BE2C (cell line): Measurements from ENCODE around the gene HEPACAM.

Experiments used
- DNase-seq: peaks from one replicate; pipeline ENCODE4 v3.0.0-alpha.2; 2020
- H3K27me3 ChIP-seq: fragments of 250-450 bp; sonication (Bioruptor Pico); 2 replicates; pipeline ENCODE4 v1.5.1; 2020; ENCODE audit warnings: mild to moderate bottlenecking
- H3K36me3 ChIP-seq: fragments of 250-450 bp; sonication (Bioruptor Pico); 2 replicates; pipeline ENCODE4 v1.5.1; 2020; ENCODE audit warnings: mild to moderate bottlenecking
- H3K4me1 ChIP-seq: fragments of 250-450 bp; sonication (Bioruptor Pico); 2 replicates; pipeline ENCODE4 v1.5.1; 2020
- H3K4me3 ChIP-seq: 2 replicates; pipeline ENCODE4 v1.5.1; 2011; ENCODE audit warnings: low read depth, low read length
- H3K9me3 ChIP-seq: fragments of 250-450 bp; sonication (Bioruptor Pico); 2 replicates; pipeline ENCODE4 v1.5.1; 2020
- TF ChIP-seq, protein P1 (sequence below): IDR thresholded peaks from 2 replicates; pipeline ENCODE4 v1.5.1; 2012; ENCODE audit warnings: mild to moderate bottlenecking, low read depth, low read length

HEPACAM gene

DNA sequence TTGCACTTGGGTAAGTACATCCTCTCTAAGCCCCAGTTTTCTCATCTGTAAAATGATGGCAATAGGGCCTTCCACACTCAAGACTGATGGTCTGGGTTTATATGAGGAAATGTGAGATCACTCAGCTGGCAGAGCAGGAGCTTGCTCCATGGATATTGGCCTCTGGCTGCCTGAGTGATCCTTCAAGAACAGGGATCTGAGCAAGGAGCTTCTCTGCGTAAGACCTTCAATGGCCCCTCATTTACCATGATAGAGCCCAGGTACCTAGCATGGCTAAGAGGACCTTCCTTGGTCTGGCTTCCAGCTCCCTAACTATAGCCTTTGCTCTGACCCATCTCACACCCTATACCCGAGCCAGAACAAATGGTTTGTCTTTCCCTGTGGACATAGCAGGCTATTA lies 43.7 kb downstream of the HEPACAM start:
- no peaks in the 10 kb centered on the region for H3K36me3 ChIP-seq
- TF ChIP-seq, protein P1, sequence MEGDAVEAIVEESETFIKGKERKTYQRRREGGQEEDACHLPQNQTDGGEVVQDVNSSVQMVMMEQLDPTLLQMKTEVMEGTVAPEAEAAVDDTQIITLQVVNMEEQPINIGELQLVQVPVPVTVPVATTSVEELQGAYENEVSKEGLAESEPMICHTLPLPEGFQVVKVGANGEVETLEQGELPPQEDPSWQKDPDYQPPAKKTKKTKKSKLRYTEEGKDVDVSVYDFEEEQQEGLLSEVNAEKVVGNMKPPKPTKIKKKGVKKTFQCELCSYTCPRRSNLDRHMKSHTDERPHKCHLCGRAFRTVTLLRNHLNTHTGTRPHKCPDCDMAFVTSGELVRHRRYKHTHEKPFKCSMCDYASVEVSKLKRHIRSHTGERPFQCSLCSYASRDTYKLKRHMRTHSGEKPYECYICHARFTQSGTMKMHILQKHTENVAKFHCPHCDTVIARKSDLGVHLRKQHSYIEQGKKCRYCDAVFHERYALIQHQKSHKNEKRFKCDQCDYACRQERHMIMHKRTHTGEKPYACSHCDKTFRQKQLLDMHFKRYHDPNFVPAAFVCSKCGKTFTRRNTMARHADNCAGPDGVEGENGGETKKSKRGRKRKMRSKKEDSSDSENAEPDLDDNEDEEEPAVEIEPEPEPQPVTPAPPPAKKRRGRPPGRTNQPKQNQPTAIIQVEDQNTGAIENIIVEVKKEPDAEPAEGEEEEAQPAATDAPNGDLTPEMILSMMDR, result no peak
- H3K4me3 ChIP-seq, result no peak overlapping the region
- H3K9me3 ChIP-seq, result no peaks in the 10 kb centered on the region
- no peak for DNase-seq
- peaks cover 11% of the 10 kb centered on the region for H3K4me1 ChIP-seq
- no peaks in the 10 kb centered on the region for H3K27me3 ChIP-seq

DNA sequence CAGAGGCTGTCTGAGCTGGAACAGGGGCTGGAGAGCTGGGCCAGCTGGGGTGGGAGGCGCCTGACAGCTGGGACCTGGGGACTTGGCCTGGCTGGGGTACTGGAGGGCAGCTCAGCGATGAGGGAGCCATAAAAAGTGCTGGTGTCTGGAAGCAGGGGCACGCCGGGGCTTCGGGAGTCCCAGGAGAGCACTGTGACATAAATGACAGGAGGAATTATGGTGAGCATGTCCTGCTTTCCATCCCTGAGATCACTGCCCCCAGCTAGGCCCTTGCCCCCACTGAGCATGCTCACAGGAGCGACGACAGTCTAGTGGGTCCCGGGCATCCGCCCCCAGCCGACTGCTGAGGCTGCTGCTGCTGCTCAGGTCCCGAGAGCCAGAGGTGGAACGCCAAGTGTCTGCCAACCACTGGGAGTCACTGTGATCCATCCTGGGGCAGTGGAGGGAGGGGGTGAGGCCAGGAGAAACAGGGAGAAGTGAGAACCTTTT lies 44.4 kb downstream of the HEPACAM start:
- TF ChIP-seq, protein P1, result peak; percentile 40
- H3K4me3 ChIP-seq, result peak overlapping the region; percentile 26; the same call in 1 of the 2 replicates
- H3K4me1 ChIP-seq, result peaks cover 11% of the 10 kb centered on the region
- peak; percentile 80 for DNase-seq
- no peaks in the 10 kb centered on the region for H3K9me3 ChIP-seq
- no peaks in the 10 kb centered on the region for H3K36me3 ChIP-seq
- H3K27me3 ChIP-seq, result no peaks in the 10 kb centered on the region

DNA sequence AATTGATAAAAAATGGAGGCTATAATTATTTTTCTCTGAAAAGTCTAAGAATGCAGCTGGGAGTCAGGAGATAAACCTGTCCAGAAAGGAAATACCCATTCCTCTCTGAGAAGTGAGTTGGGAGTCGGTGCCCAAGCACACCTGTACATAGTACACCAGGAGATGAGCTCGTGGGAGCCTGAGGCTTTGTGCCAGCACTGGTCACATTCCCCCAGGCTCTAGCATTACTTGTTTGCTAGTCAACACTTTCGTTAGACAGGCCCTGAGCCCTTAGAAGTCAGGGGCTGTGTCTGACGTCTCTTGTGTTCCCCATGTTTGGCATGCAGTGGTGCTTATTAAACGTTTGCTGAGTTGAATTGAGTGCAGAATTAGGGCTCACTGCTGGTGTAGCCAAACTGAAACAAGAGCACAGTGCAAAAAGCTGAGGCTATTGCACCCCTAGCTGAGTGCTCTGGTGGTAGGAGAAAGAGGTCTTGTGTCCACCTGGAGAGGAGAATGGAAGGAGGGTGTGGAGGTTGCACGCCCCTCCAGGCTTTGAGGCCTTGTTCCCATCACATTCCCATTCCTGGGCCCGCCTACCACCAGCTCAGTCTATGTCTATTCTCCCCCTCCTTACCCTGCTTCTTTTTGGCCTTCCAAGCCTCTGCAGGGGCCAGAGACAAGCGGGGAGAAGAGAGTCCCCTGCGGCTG lies 45.0 kb downstream of the HEPACAM start:
- Histone ChIP-seq H3K9me3 (no peaks in the 10 kb centered on the region), H3K4me1 (peaks cover 11% of the 10 kb centered on the region), H3K27me3 (no peaks in the 10 kb centered on the region), H3K4me3 (peak overlapping the region; percentile 26; the same call in 1 of the 2 replicates), H3K36me3 (no peaks in the 10 kb centered on the region)
- TF ChIP-seq, protein P1, result no peak
- no peak for DNase-seq

DNA sequence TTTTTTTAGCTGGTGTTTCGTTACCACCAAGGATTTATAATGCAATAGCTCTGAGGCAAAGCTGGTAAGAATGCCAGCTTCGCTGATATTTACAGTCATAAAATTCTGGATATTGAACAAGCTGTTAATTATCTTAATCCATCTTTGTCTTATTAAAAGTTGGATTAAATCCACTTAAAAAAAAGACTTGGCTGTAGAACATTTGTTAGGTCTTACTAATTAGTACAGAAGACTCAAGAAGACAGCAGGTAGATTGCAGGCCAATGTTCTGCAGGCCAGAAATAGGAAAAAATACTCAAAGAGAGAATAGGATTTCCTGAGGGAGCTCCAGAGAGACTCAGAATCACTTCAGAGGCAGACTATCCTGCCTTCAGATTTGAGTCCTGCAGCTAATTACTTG lies 45.7 kb downstream of the HEPACAM start:
- no peak for DNase-seq
- Histone ChIP-seq H3K36me3 (no peaks in the 10 kb centered on the region), H3K4me3 (no peak overlapping the region), H3K9me3 (no peaks in the 10 kb centered on the region), H3K27me3 (no peaks in the 10 kb centered on the region), H3K4me1 (peaks cover 11% of the 10 kb centered on the region)
- TF ChIP-seq, protein P1, result no peak

DNA sequence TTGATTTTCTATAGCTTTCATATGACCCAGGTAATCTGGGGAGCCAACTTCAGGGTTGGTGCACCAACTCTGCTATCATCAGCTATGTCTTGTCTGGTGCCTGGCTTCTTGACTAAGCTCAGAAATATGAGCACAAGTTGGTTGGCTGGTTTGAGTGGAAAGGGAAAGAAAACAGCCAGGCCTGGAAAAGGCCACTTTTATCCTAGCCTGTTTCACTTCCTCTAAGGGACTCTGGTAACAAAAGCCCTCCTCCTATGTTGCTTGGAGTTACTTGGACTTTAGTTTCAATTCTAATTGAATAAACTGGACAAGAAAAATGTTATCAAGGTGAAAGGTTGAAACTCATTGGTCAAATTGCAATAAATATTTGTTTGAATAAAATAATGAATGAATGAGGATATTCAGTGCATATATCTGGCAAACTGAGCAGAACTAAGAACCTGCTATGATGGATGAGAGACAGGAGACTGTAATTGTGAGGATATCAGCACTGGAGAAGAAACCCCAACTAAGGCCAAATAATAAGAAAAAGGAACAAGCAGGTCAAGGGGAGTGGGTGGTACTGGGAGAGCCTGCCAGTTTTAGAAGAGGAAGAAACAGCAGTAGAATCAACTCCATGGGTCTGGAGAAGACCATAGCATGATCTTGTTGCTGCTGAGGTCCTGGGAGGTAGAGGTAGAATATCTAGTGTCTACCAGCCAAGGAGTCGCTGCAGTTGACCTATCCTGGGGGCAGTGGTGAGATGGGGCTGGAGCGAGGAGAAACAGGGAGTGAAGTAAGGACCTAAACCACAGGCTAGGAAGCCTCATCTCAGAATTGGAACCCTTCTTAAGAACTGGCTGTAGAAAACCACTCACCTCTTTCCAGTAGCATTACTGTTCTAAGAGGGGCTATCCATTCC lies 46.4 kb downstream of the HEPACAM start:
- Histone ChIP-seq H3K4me1 (peaks cover 11% of the 10 kb centered on the region), H3K9me3 (no peaks in the 10 kb centered on the region), H3K4me3 (no peak overlapping the region), H3K27me3 (no peaks in the 10 kb centered on the region), H3K36me3 (no peaks in the 10 kb centered on the region)
- TF ChIP-seq, protein P1, result no peak
- DNase-seq, result no peak
